SK-N-MC (cell line): ENCODE data around the gene RNF150.

Experiments used
- EZH2 ChIP-seq: fragments of 200-600 bp; sonication (generic); IDR thresholded peaks from one replicate; pipeline ENCODE4 v1.6.1; 2017; ENCODE audit warnings: antibody characterized with exemption
- POLR2AphosphoS5 ChIP-seq: IDR thresholded peaks from 2 replicates; pipeline ENCODE4 v1.6.1; 2012; ENCODE audit warnings: mild to moderate bottlenecking, low read depth, low read length, borderline replicate concordance

GRCh38 chr4:140996766-140997165, 136.5 kb downstream of the RNF150 start:
- no peak for TF ChIP-seq POLR2AphosphoS5
- no peak for TF ChIP-seq EZH2
